Iris pigment epithelial cell (primary cell): ENCODE measurements around the gene AKAP6.

Source experiments
- DNase-seq: peaks from one replicate; pipeline ENCODE4 v3.0.0-alpha.2; 2011; ENCODE audit warnings: low read depth

The AKAP6 gene

GRCh38 chr14:32329146-32329545, at the start of gene AKAP6:
Gene AKAP6, plus strand, starts transcription at chr14:32329298. Its CDS starts 104,196 bp downstream, at chr14:32433494.
- no peak for DNase-seq

DNA sequence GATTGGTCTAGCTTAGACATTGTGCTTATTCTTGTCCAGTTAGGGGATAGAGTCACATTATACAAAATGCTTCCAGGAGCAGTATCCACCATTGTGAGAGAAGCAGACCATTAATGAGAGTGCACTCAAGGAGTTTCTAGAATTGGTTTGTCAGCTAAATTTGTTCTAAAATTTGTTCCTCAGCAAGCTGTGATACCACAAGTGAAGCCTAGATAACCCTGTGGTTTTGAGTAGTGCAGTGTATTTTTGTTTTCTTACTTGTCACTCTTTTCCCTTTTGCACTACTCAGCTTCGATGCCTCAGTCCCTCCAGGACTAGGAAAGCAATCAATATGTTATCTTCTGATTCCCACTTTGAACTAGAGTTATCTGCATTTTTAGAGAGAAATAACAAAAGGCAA, 42.5 kb upstream of the AKAP6 start:
- DNase-seq: no peak

DNA sequence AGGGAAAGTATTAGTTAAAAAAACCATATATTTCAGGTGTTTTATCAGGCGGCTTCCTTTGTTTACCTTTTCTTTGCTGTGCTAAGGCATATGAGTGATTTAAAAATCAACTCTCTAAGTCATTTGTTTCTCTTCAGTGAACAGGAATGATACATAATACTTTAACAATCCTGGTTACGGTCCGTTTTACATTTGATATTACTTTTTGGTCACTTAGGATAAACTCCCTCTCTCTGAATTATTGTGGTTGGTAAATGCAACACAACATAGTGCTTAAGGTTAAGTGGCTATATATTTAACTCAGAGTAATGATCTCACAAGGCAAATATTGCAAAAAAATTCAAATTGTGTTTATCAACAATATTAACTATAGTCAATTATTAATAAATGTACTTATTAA, 32.7 kb upstream of the AKAP6 start:
- no peak for DNase-seq

- no peak for DNase-seq
Measured at GRCh38 chr14:32298346-32298745, 30.8 kb upstream of the AKAP6 start.

- no peak for DNase-seq
Measured at GRCh38 chr14:32300136-32300535, 29.0 kb upstream of the AKAP6 start.

- peak; percentile 8 for DNase-seq
Measured at GRCh38 chr14:32303865-32304264, 25.2 kb upstream of the AKAP6 start.

DNA sequence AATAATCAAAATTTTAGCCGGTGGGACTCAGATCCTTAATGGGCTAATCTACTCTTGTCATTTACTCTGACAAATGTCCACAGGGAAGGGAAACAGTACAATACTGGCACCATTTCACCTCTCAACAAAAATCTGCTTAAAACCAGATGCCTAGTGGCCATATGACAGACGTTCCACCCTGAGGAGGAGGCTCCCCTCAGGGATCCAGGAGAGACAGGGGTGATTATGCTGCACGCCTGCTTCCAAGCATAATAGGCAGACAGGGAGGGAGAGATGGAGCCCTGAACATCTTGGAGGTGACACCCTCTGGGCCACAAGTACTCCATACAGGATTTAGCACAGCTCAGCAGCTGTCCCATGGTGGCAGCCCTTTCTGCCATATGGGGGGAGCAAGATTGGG, 24.8 kb upstream of the AKAP6 start:
- no peak for DNase-seq

DNA sequence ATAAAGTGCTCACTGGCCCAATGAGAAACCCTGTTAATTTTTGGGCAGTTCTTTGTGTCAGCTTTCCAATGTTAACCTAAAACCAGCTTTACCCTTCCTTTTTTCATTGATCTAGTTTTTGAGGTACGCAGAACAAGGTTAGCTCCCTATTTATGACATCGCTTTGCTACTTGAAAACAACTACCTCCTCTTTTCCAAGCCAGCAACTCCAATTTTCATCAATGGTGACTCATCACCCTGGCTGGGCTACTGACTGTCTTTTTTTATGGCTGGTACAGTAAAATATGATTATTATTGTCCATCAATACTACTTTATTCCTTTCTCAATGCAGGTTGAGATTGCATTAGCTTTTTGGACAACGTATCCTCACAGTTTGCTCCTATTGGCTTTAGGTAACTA, 22.5 kb upstream of the AKAP6 start:
- DNase-seq: peak; percentile 47

GRCh38 chr14:32307881-32308582, 21.1 kb upstream of the AKAP6 start:
- no peak for DNase-seq

GRCh38 chr14:32310876-32311275, 18.2 kb upstream of the AKAP6 start:
- no peak for DNase-seq

- DNase-seq: no peak
Measured at GRCh38 chr14:32311294-32312009, 17.6 kb upstream of the AKAP6 start.

DNA sequence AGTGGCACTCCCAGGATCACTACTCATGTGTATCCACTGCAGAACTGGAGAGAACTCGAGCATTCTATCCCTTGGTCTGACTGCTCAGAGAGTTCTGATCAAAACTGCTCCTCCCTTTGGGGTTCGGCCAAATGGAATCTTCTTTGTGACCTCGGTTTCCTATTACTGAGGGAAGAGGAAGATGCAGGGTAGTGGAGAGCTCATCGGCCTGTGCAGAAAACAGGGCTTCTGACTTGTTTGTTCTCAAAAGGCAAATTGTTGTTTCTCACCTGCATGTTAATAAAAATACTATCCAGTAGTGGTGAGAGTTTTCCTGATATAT, 17.1 kb upstream of the AKAP6 start:
- DNase-seq: no peak

DNA sequence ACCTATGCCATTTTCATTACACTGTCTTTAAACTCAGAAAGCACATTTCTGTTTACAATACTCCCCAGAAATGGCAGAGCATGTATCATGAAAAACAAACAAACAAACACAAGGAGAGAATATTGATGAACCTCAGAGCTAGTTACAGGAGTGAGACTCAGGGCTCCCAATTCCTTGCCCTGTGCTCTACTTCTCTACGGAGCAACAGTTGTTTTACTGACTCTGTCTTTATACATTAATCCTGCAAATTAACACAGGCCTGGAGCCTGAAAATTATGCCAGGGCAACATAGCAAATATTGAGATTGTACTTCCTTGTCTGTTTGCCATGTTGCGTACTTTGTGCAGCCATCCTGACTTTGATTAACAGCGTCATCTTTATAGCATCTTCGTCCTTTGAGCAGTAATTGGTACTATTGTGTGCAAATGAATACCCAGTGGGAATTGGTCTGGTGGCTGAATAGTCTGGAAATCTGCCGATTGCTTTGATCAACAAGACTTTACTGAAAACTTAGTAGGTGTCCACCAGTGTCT, 15.2 kb upstream of the AKAP6 start:
- DNase-seq: no peak

DNA sequence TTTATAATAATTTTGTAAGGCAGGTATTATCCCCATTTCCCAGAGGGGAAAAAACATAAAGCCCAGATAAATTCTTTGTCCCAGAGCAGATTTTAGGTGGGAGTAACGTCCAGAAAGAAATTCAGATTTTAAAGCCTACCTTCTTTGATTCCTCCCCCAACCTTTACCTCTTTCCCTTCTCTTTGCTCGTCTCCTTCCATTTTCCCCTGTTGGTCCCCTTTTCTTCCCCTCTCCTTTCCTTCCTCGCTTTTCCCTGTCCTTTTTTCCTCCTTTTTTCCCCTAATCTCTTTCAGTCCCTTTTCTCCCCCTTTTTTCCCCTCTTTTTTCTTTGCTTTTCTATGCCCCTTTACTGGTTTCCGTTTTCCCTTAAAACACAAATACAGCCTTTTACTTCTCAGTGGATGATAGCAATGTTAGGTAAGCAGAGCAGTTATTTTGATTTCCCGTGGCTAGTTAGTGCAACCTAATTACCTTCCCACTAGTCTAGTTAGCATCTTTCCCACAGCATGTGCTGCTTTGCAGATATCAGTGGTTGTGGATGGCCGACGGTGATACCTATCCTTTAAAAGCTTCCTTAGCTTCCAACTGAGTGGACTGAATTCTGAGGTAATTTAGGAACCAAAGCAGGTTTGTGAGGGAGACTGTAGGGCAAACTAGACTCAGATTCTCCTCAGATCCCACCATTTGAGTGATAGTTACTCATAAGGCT, 10.9 kb upstream of the AKAP6 start:
- no peak for DNase-seq

DNA sequence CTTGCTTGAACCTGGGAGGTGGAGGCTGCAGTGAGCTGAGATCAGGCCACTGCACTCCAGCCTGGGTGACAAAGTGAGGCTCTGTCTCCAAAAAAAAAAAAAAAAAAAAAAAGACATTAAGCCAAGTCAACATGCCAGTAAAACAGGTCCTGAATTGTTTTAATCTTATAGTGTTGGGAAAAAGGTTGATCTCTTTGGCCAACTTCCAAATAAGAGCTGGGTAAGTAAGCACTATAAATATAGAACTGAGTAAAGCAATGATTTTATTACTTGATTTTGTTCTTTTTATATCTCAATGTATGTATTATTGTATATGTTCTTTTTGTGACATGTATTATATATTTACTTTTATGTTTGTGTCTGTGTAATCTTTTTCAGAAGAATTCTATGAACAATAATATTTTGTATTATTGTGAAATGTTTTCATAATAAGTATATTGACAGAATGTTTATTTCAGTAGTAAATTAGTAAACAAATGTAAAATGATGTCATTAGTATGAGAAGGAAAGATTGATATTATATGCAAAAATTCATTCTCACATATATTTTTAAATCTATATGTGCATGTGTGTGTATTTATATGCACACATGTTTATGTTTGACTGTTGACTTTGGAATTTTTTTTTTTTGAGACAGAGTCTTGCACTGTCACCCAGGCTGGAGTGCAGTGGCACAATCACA, 9.6 kb upstream of the AKAP6 start:
- DNase-seq: peak; percentile 41

GRCh38 chr14:32324601-32325000, 4.5 kb upstream of the AKAP6 start:
- peak; percentile 30 for DNase-seq

- no peak for DNase-seq
Measured at GRCh38 chr14:32327255-32327961, 1.7 kb upstream of the AKAP6 start.

DNA sequence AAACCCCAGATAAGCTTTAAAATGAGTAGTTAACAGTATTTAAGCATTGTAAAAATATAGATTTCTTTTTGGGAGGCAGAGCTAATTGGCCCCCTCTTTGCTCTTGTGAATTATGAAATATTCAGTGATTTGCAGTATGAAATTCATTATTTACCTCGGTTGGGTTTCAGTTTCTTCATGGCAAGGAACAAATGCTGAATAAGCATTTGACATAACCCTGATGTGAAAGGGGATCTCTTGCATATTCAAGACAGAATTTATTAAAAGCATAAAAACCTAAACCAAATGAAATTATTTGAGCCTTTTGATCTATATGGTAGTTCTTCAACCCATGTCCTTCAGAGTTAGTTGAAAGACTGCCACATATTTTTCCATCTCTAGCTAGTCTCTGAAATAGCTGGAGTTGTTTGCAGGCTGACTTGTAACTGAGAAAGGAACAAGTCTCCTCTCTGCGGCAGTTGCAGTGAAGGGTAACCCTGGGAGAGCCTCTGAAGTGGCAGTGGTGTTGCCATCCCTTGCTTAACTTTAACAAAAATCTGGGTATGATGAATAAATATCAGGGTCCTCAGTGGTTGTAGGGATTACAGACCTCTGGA, 690 bp downstream of the AKAP6 start:
- DNase-seq: no peak

DNA sequence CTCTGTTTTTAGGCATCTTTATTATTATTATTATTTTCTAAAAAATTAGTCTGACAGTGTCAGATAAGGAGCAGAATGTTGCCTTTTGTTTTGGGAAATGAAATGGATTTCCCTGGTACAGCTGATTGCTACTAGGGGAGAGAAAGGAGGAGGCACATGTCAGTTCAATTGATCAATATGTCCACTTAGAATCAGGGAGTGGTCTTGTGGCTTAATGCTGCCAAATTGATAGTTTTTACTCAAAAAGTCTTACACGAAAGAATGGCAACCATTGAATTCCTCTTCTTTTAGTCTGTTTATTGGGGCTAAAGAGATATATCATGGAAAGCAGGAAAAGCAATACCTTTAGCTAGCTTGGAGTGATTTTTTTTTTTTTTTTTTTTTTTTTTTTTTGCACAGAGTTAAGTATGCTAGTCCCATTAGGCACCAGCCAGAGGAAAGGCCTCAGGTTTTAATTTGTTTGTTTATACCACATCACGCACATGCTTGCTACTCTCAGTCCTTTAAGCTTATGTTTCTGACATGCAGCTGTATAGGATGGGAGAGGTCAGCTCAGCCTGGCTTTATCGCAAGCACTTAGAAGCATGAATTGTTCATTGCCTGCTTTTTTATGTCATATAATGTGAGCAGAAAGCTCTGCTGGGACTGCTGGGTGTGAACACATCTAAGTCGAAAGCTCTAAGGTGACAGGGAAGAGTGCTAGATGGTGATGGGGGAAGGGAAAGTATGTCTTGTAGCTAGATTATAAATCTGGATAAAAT, 1.4 kb downstream of the AKAP6 start:
- no peak for DNase-seq

GRCh38 chr14:32331206-32331605, 2.1 kb downstream of the AKAP6 start:
- DNase-seq: no peak
